Small intestine (tissue), 7 donors: ENCODE data around the gene PSMG2. TPM values are rescaled to one million over a fixed set of nuclear protein-coding genes. Genes with fewer than 3 reads are reported as not detected.

ENCODE experiments used
- DNase-seq, 2 donors: peaks; one replicate each; pipeline versions ENCODE4 v3.0.0 to v3.0.0-alpha.2; 2013
- FAIRE-seq: peaks from 2 replicates; lab custom pipeline; 2012; peaks lifted over from hg19 to GRCh38; lab: Jason Lieb, UNC
- H3K27ac ChIP-seq, 3 donors: one replicate each; pipeline ENCODE4 v1.5.1; 2013; ENCODE audit warnings: low read length in 2 of 3, mild to moderate bottlenecking in 2 of 3, control low read depth in 1 of 3, inconsistent platforms in 1 of 3, low read depth in 1 of 3, moderate library complexity in 1 of 3
- H3K27me3 ChIP-seq, 3 donors: one replicate each; pipeline ENCODE4 v1.6.1; 2013; ENCODE audit warnings: low read length in 3 of 3, inconsistent platforms in 1 of 3; ENCODE audit not compliant: control insufficient read depth in 3 of 3, insufficient read depth in 3 of 3
- H3K36me3 ChIP-seq, 3 donors: one replicate each; pipeline ENCODE4 v1.6.1; 2013; ENCODE audit warnings: low read length in 3 of 3, inconsistent platforms in 1 of 3, low read depth in 1 of 3, mild to moderate bottlenecking in 1 of 3, moderate library complexity in 1 of 3; ENCODE audit not compliant: control insufficient read depth in 3 of 3, insufficient read depth in 2 of 3
- H3K4me1 ChIP-seq, 3 donors: one replicate each; pipeline ENCODE4 v1.6.1; 2013; ENCODE audit warnings: low read length in 2 of 3, inconsistent platforms in 1 of 3, low read depth in 1 of 3, mild to moderate bottlenecking in 1 of 3, moderate library complexity in 1 of 3; ENCODE audit not compliant: control insufficient read depth in 3 of 3, insufficient read depth in 2 of 3
- H3K4me3 ChIP-seq, 3 donors: one replicate each; pipeline ENCODE4 v1.5.1; 2013; ENCODE audit warnings: low read length in 3 of 3, control low read depth in 1 of 3, inconsistent platforms in 1 of 3, low read depth in 1 of 3, mild to moderate bottlenecking in 1 of 3, moderate library complexity in 1 of 3
- H3K9me3 ChIP-seq, 2 donors: one replicate each; pipeline ENCODE4 v1.6.1; 2013; ENCODE audit warnings: low read depth in 1 of 2, low read length in 1 of 2; ENCODE audit not compliant: control insufficient read depth in 2 of 2, insufficient read depth in 1 of 2
- WGBS, 3 donors: extraction: QIAGEN DNeasy Blood & Tissue Kit; methylation state at CpG; one replicate each; pipeline ENCODE4 v1.1.7; 2013; 5-methylcytosine and 5-hydroxymethylcytosine counted together
- polyA plus RNA-seq, 4 donors: library from polyadenylated mRNA; stranded (reverse) in 3 of 4; unstranded in 1 of 4; fragments of 200-250 nt in 3 of 4; fragments of 120-200 nt in 1 of 4; gene quantifications; one replicate each; pipeline versions ENCODE4 v1.2.1 to v1.2.3, GENCODE V29; 2013
- donor health status: healthy with polysubstance abuse.
- donor health status: control.
- donor health status: control.
- donor health status: Bipolar disorder and iron deficiency.
- donor health status: healthy.

PSMG2 gene
- polyA plus RNA-seq, 4 donors, result 76.5 to 84.0 (median 80.8) TPM

GRCh38 chr18:12772111-12772510 is 69.3 kb downstream of the PSMG2 start:
- Histone ChIP-seq H3K27ac (no peak overlapping the region), H3K27me3 (no peaks in the 10 kb centered on the region), H3K36me3 (no peaks in the 10 kb centered on the region), H3K4me3 (no peak overlapping the region), H3K4me1 (no peaks in the 10 kb centered on the region), H3K9me3 (peaks cover 0 to 4% of the 10 kb centered on the region in 2 donors)
- FAIRE-seq (no peak), DNase-seq (no peak)
- 70 to 79% (median 77%) methylated on average over 6 of the region's 6 CpGs for WGBS, 3 donors

- no peak overlapping the region for H3K27ac ChIP-seq
- H3K27me3 ChIP-seq, result no peaks in the 10 kb centered on the region
- WGBS, 3 donors, result 88 to 92% (median 90%) methylated on average over 5 of the region's 5 CpGs
- FAIRE-seq (no peak), DNase-seq (no peak)
- H3K36me3 ChIP-seq, result no peaks in the 10 kb centered on the region
- H3K4me3 ChIP-seq, result no peak overlapping the region
- peaks cover 0 to 4% of the 10 kb centered on the region in 2 donors for H3K9me3 ChIP-seq
- no peaks in the 10 kb centered on the region for H3K4me1 ChIP-seq
Measured at GRCh38 chr18:12773369-12773768, 70.5 kb downstream of the PSMG2 start.

- no peaks in the 10 kb centered on the region for H3K4me1 ChIP-seq
- no peaks in the 10 kb centered on the region for H3K27me3 ChIP-seq
- DNase-seq (no peak), FAIRE-seq (no peak)
- no peak overlapping the region for H3K4me3 ChIP-seq
- H3K36me3 ChIP-seq, result no peaks in the 10 kb centered on the region
- no peak overlapping the region for H3K27ac ChIP-seq
- H3K9me3 ChIP-seq, result peaks cover 0 to 4% of the 10 kb centered on the region in 2 donors
- WGBS, 3 donors, result 81 to 94% (median 83%) methylated on average over 9 of the region's 9 CpGs
Measured at GRCh38 chr18:12774982-12775381, 72.1 kb downstream of the PSMG2 start.

Other genes starting within 250 kb of the PSMG2 start
- gene SPIRE1, start 44.9 kb upstream of the PSMG2 start, polyA plus RNA-seq, result 1 to 10 TPM; 1.6 to 4.0 (median 2.1) TPM
- gene CEP76, start 319 bp upstream of the PSMG2 start, polyA plus RNA-seq, result 1 to 10 TPM; 2.7 to 7.3 (median 5.0) TPM
- 10 to 100 TPM; 25.7 to 53.9 (median 31.1) TPM for gene PTPN2, start 181.2 kb downstream of the PSMG2 start, polyA plus RNA-seq
- gene SEH1L, start 245.0 kb downstream of the PSMG2 start, polyA plus RNA-seq, result 10 to 100 TPM; 15.2 to 30.9 (median 18.0) TPM